ENCODE measurements around the gene NCEH1. TPM values are rescaled to one million over a fixed set of nuclear protein-coding genes. Genes with fewer than 3 reads are reported as not detected.

Gene NCEH1
- total RNA-seq, 2 donors from 2014 or later, result 7.1 to 22.7 TPM

DNA sequence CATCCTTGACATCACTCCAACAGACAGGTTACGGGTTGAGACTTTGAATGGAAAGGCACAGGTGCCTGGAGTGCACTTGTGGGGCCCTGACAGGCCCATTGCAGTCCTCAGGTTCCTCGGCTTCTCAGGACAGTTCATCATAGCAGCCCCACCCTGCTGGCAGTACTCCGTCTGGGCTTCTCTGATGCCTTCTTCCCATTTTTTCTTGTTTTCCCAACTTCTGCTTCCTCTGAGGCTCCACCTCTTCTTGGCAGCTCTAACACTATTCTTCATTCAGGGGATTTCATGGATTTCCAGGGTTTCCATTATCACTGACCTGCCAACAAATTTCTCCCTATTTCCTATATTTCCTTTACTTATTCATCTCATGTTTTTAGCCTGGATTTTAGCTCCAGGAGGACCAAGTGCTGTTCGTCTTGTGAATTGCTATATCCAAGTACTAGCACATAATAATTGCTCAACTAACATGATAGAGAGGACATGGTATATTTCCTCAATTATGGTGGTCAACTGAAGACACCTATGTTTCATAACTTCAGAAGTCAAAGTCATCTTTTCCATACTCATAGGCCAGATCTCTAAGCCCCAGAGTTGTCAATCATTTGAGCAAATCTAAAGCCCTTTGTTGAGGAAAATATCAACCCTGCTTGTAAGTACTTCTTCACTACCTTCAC, 16.2 kb downstream of the NCEH1 start:
- no peak overlapping the region for H3K27ac ChIP-seq
- H3K9me3 ChIP-seq, result no peaks in the 10 kb centered on the region
- TF ChIP-seq, protein P1, sequence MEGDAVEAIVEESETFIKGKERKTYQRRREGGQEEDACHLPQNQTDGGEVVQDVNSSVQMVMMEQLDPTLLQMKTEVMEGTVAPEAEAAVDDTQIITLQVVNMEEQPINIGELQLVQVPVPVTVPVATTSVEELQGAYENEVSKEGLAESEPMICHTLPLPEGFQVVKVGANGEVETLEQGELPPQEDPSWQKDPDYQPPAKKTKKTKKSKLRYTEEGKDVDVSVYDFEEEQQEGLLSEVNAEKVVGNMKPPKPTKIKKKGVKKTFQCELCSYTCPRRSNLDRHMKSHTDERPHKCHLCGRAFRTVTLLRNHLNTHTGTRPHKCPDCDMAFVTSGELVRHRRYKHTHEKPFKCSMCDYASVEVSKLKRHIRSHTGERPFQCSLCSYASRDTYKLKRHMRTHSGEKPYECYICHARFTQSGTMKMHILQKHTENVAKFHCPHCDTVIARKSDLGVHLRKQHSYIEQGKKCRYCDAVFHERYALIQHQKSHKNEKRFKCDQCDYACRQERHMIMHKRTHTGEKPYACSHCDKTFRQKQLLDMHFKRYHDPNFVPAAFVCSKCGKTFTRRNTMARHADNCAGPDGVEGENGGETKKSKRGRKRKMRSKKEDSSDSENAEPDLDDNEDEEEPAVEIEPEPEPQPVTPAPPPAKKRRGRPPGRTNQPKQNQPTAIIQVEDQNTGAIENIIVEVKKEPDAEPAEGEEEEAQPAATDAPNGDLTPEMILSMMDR (IDR thresholded peaks at IDR 0.05), result no peak
- H3K36me3 ChIP-seq, result no peaks in the 10 kb centered on the region
- no peak for ATAC-seq (ENCODE audit: insufficient number of reproducible peaks, low FRiP score, low read depth)
- DNase-seq (ENCODE audit: low spot score), result no peak
- H3K27me3 ChIP-seq (replicated peaks; ENCODE audit: insufficient read depth), result no peaks in the 10 kb centered on the region
- no peak overlapping the region for H3K4me3 ChIP-seq
- peaks cover 3 to 13% of the 10 kb centered on the region in 2 donors for H3K4me1 ChIP-seq (ENCODE audit: control insufficient read depth in 1 of 2, low read depth in 2 of 2)

- Histone ChIP-seq H3K4me3 (no peak overlapping the region), H3K27me3 (replicated peaks; ENCODE audit: insufficient read depth) (no peaks in the 10 kb centered on the region), H3K36me3 (no peaks in the 10 kb centered on the region), H3K27ac (no peak overlapping the region), H3K9me3 (no peaks in the 10 kb centered on the region), H3K4me1 (ENCODE audit: control insufficient read depth in 1 of 2, low read depth in 2 of 2) (peaks cover 3 to 7% of the 10 kb centered on the region in 2 donors)
- DNase-seq (ENCODE audit: low spot score) (no peak), ATAC-seq (ENCODE audit: insufficient number of reproducible peaks, low FRiP score, low read depth) (no peak)
- TF ChIP-seq, protein P1 (IDR thresholded peaks at IDR 0.05), result no peak
These were observed 18.0 kb downstream of the NCEH1 start for GRCh38 chr3:172692751-172693338.

DNA sequence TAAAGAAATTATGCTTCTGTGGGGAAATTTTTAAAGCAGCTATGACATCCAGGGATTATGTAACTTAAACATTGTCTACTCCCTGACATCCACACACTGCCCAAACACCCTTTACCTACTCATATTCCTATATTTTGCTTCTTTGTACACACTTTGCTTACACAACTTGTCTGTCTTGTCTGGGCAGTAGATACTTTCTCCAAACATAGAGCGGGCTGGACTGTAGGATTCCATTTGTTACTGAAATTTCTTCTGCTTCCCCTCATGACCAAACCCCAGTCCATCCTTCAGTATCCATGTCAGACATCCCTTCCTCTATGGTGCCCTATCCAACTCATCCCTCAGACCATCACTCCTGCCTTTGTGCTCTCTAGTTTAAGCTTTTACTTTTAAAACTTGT, 19.9 kb downstream of the NCEH1 start:
- DNase-seq (ENCODE audit: low spot score), result no peak
- Histone ChIP-seq H3K27ac (no peak overlapping the region), H3K27me3 (replicated peaks; ENCODE audit: insufficient read depth) (no peaks in the 10 kb centered on the region), H3K9me3 (no peaks in the 10 kb centered on the region), H3K4me3 (no peak overlapping the region), H3K36me3 (no peaks in the 10 kb centered on the region), H3K4me1 (ENCODE audit: control insufficient read depth in 1 of 2, low read depth in 2 of 2) (peaks cover 3 to 7% of the 10 kb centered on the region in 2 donors)
- ATAC-seq (ENCODE audit: insufficient number of reproducible peaks, low FRiP score, low read depth), result no peak
- TF ChIP-seq, protein P1 (IDR thresholded peaks at IDR 0.05), result no peak

- Histone ChIP-seq H3K4me3 (no peak overlapping the region), H3K4me1 (ENCODE audit: control insufficient read depth in 1 of 2, low read depth in 2 of 2) (peaks cover 3 to 7% of the 10 kb centered on the region in 2 donors), H3K9me3 (no peaks in the 10 kb centered on the region), H3K36me3 (no peaks in the 10 kb centered on the region), H3K27ac (no peak overlapping the region), H3K27me3 (replicated peaks; ENCODE audit: insufficient read depth) (no peaks in the 10 kb centered on the region)
- ATAC-seq (ENCODE audit: insufficient number of reproducible peaks, low FRiP score, low read depth), result no peak
- TF ChIP-seq, protein P1 (IDR thresholded peaks at IDR 0.05), result no peak
- no peak for DNase-seq (ENCODE audit: low spot score)
These were observed 22.3 kb downstream of the NCEH1 start for GRCh38 chr3:172688588-172688987.

DNA sequence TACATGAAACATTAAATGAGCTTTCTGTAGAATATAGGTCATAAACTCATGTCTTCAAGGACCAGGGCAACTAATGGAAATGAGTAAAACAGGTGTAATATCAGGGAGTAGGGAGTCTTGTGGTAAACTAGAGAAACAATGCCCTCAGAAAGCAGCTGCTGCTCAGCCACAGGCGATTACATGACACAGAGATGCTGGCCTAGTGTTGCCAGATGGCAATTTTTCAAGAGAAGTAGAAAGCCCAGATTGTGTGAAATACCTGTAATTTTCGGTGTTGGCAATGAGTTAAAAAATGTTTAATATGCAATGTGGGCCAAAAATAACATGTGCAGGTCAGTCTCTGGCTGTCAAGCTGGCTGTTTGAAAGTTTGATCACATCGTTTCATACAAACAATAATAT, 23.4 kb downstream of the NCEH1 start:
- no peak overlapping the region for H3K27ac ChIP-seq
- no peaks in the 10 kb centered on the region for H3K9me3 ChIP-seq
- no peak for DNase-seq (ENCODE audit: low spot score)
- H3K27me3 ChIP-seq (replicated peaks; ENCODE audit: insufficient read depth), result no peaks in the 10 kb centered on the region
- H3K36me3 ChIP-seq, result no peaks in the 10 kb centered on the region
- peaks cover 3 to 7% of the 10 kb centered on the region in 2 donors for H3K4me1 ChIP-seq (ENCODE audit: control insufficient read depth in 1 of 2, low read depth in 2 of 2)
- TF ChIP-seq, protein P1 (IDR thresholded peaks at IDR 0.05), result no peak
- H3K4me3 ChIP-seq, result no peak overlapping the region
- ATAC-seq (ENCODE audit: insufficient number of reproducible peaks, low FRiP score, low read depth), result no peak
